Pons (tissue), 1 donor: ENCODE results near the gene TSPAN8.
"Not testable (repeated sequence)": the region's sequence is repeated elsewhere in the genome, so short reads cannot be mapped to it uniquely, and the experiment has no call there.

Experiments used
- DNase-seq: peaks from one replicate; pipeline ENCODE4 v3.0.0-alpha.2; 2016; ENCODE audit warnings: low spot score

TSPAN8 gene

DNA sequence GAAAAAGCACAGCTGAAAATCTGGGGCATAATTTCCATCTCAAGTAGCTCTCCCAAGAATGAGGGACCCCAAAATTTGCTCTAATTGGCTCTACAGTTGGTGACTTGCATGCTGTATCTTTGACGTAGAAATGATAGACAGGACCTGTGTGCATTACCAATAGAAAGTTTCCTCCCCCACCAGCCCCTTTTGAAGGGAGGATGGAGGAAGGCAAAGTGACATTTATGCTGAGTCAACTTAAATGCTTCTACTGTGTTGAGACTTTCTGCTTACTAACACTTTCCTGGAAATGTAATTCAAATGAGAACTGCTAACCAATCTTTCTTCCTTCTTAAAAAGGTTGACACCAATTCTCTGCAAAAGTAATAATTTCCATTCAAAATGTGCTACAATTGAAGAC lies 31.9 kb downstream of the TSPAN8 start:
- no peak for DNase-seq

DNA sequence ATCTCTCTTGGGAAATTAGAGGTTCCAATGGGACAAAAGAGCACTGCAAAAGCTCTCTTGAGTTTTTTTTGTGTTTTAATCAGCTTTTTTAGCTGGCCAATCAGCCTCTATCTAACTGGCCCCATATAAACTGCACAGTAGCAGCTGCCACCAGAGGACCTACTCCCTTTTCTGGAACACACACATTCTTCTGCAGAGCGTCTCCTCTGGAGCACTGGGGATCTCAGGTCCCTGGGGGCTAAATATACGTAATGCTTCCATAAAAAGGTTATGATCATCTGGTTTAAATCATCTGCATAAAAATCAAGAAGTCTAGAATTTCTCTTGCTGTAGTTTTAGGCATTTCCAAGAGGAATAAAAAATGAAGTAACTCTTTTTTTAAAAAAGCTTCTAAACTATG lies 32.3 kb downstream of the TSPAN8 start:
- DNase-seq, result no peak

DNA sequence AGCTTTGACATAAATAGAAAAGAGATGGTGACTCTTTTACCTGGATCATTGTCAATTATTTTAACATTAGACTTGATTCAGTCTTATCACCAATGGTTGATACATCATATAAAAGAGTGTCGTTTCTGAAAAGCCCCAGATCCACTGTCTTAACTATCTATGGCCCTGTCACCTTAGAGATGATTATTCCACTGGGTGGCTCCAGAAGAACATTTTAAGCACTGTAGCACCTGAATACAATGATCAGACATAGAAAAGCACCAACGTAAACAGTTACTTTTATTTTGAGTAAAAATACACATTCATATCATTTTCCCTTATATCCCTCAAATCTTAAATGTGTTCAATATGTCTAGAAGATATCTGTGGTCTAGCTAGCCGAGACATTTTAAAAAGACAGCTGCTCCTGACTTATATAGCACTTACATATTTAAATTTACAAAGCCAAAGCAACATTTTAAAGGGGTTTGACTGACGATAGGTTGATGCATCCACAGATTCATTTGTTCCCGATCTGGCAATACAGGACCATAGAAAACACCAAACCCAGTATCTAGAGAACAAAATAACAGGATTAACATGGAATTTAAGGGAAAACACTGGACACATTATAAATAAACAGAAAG lies 32.9 kb downstream of the TSPAN8 start:
- DNase-seq, result no peak

DNA sequence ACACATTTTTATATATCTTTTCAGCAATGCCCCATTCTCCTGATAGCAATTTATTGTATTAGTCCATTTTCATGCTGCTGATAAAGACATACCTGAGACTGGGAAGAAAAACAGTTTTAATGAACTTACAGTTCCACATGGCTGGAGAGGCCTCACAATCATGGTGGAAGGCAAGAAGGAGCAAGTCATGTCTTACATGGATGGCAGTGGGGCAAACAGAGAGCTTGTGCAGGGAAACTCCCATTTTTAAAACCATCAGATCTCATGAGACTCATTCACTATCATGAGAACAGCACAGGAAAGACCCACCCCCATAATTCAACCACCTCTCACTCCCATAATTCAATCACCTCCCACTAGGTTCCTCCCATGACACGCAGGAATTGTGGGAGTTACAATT lies 44.7 kb downstream of the TSPAN8 start:
- not testable (repeated sequence) for DNase-seq

DNA sequence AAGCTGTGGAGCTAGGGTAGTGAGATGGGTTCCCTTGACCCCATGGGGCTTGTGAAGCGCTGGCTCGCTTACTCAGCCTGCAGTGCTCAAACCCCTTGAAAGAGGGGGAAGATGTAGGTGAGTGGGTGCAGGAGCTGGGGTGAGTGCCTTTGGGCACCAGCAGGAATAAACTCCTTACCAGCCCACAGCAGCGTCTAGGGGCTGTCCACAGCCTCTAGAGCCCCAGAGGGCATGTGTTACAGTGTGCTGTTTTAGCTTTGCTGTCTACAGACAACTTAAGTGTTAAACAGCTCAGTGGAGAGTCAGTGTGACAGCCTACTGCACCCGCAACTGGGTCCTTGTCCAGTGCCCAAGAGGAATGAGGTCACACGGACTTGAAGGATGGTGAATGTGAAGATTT lies 48.0 kb downstream of the TSPAN8 start:
- DNase-seq, result no peak

DNA sequence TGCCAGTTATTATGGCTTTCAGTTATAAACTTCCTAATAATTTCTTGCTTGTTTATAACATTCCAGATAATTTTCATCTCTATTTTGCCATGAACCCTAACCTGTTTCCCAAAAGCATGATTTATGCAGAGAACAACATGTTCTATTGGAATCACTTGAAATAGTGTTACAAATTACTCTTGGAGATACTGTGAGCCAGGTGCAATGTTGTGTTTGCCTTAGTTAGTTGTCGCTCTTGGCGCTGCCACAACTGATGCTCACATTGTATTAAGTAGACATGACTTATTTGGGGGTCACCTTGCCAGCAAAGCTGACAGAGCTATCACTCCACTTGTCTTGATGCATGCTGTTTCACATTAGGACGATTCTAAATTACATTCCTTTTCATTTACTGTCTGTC lies 49.4 kb downstream of the TSPAN8 start:
- no peak for DNase-seq

DNA sequence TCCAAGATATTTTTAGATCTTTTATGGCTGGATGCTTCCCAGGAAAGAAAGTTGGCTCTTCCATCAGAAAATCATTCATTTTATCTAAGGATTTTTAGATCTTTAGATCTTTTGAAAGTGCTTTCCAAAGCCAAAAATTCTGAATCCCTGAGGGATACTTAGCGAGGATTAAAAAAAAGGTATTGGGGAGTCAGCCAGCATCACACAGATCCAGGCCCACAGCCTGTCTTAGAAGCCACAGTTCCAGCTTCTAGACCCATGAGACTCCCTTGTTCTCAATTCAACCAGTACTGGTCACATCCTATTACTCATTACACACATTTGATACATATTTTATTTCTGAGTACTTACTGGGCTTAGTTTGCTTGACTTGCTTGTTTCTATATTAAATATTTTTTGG lies 49.9 kb downstream of the TSPAN8 start:
- DNase-seq, result no peak

DNA sequence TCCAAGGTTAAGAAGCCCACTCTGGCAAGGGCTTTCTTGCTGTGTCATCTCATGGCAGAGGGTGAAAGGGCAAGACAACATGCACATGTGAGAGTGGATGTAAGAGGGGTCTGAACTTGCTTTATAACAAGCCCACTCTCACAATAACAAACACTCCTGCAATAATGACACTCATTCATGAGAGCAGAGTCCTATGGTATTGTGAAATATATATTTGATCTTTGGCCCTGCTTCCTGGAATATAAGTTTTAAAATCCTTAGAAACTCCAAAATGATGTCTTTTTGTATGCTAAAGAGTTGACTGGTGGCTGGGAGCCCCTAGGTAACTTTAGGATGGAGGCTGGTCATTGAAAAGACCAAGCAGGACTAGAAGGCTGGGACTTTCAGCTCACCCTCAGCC lies 51.8 kb downstream of the TSPAN8 start:
- no peak for DNase-seq

DNA sequence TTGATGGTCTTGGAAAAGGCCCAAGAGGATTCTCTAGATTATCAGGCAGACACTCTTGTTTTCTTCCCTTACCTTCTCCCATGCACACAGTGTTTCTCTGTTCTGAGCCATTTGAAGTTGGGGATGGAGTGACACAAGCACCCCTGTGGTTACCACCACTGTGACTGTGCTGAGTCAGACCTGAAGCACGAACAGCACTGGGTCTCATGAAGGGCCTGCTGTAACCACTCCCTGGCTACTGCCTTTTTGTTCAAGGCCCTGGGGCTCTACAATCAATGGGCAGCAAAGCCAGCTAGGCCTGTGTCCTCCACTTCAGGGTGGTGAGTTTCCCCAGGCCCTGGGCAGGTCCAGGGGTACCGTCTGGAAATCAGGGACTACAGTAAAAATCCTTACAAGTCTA lies 65.5 kb downstream of the TSPAN8 start:
- no peak for DNase-seq

DNA sequence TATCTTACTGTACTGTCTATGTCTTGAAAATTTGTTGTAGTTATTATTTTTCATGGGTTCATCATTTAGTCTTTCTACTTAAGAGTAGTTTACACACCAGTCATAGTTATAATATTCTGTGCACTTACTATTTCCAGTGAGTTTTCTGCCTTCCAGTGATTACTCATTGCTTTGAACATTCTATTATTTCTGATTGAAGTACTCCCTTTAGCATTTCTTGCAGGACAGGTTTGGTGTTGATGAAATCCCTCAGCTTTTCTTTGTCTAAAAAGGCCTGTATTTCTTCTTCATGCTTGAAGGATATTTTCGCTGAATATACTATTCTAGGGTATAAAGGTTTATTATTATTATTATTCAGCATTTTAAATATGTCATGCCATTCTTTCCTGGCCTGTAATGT lies 66.8 kb downstream of the TSPAN8 start:
- DNase-seq, result no peak

DNA sequence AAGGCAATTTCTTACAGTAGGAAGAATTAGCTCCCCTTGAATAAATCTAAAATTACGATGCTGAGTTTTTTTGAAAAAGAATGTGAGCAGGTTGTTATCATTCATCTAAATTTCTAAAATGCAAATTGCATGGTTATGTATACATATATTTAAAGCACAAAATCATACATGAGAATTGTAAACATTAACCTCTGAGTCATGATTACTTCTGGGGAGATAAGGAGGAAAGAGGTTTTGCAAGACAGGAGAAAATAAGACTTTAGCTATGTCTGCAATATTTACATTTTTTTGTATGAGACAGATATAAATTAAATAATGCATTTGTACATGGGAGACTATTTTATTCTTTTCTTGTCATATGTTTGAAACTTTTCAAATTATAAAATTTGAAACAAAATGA lies 72.2 kb downstream of the TSPAN8 start:
- no peak for DNase-seq

DNA sequence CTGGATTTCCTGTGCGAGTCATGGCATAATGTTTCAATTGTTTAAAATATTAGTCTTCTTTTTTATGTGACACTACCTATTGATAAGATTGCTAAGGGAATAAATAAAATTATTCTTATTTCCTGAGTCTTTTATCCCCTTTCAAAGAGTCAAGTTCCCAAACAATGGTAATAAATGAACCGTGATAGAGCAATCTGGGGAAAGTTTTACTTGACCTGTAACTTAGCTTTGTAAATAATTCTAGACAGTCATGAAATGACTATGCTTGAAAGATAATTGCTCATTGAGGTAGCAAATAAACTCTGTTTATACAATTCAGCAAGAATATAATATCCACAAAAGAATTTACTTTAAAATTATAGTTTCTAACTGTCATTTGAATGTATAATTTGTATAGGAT lies 82.1 kb downstream of the TSPAN8 start:
- no peak for DNase-seq
